Mucosa of descending colon (tissue), 3 donors: ENCODE data around the gene HOXD12. TPM values are rescaled to one million over a fixed set of nuclear protein-coding genes. Genes with fewer than 3 reads are reported as not detected.

Source experiments
- ATAC-seq: fragments of 200-7000 bp; cut with Tn5 transposase; one replicate; pipeline ENCODE4 v1.9.1; 2020; ENCODE audit warnings: mild to moderate bottlenecking, moderate library complexity
- DNase-seq, 3 donors: peaks; one replicate each; pipeline ENCODE4 v3.0.0-alpha.2; 2020
- H3K36me3 ChIP-seq: fragments of 200-600 bp; one replicate; pipeline ENCODE4 v1.8.0; 2021; ENCODE audit warnings: low read depth, mild to moderate bottlenecking
- H3K4me1 ChIP-seq: fragments of 200-600 bp; one replicate; pipeline ENCODE4 v1.8.0; 2021; ENCODE audit warnings: low read depth, mild to moderate bottlenecking
- H3K4me3 ChIP-seq: fragments of 200-600 bp; one replicate; pipeline ENCODE4 v1.8.0; 2021; ENCODE audit warnings: mild to moderate bottlenecking
- H3K9me3 ChIP-seq: fragments of 200-600 bp; one replicate; pipeline ENCODE4 v1.8.0; 2021; ENCODE audit warnings: mild to moderate bottlenecking
- CTCF ChIP-seq: fragments of 200-600 bp; IDR thresholded peaks from one replicate; pipeline ENCODE4 v1.8.0; 2022; ENCODE audit warnings: antibody characterized with exemption, mild to moderate bottlenecking
- intact Hi-C, 2 donors: fragments of 100-400 bp; cut with DNase I in 1 of 2; cut with micrococcal nuclease in 1 of 2; formaldehyde crosslinking; loops; one replicate each; pipeline versions ENCODE4 v1.11.0 to v1.11.1; 2022; cut with DNase I, micrococcal nuclease
- total RNA-seq, 3 donors: library from RNA; stranded (reverse); fragmentation: NEBNext Ultra II Directional in 2 of 3; extraction: Animal tissue kit (Norgen Biotek cat#: 25700) in 2 of 3; gene quantifications; one replicate each; pipeline versions ENCODE4 v1.2.1 to v1.2.4, GENCODE V29; 2021 to 2023
- donor health status: DM: no; HTN: no; CAD: no; lungs with moderate emphysema.
- donor health status: DM: no; HTN: no; CAD: no.
- donor health status: DM: no; HTN: yes; CAD: no.

HOXD12 gene
- total RNA-seq, 3 donors from 2014 or later = not detected

- no peak for ATAC-seq
- Histone ChIP-seq H3K36me3 (no peaks in the 10 kb centered on the region), H3K4me3 (no peak overlapping the region), H3K9me3 (no peaks in the 10 kb centered on the region), H3K4me1 (peaks cover 22% of the 10 kb centered on the region)
- TF ChIP-seq CTCF = no peak
- intact Hi-C loops = no loop called here
- no peak for DNase-seq
Observed at GRCh38 chr2:176101842-176102241, 2.2 kb downstream of the HOXD12 start.

- Histone ChIP-seq H3K9me3 (no peaks in the 10 kb centered on the region), H3K4me3 (no peak overlapping the region), H3K36me3 (no peaks in the 10 kb centered on the region), H3K4me1 (peaks cover 20% of the 10 kb centered on the region)
- intact Hi-C loops = no loop called here
- no peak for TF ChIP-seq CTCF
- ATAC-seq (no peak), DNase-seq (no peak)
Observed at GRCh38 chr2:176102309-176102866, 2.8 kb downstream of the HOXD12 start.

- no peak for TF ChIP-seq CTCF
- no peak overlapping the region for H3K4me3 ChIP-seq
Observed at GRCh38 chr2:176103194-176103593, 3.6 kb downstream of the HOXD12 start.

GRCh38 chr2:176103742-176104315, 4.2 kb downstream of the HOXD12 start:
- peaks cover 23% of the 10 kb centered on the region for H3K4me1 ChIP-seq
- no peak overlapping the region for H3K4me3 ChIP-seq
- ATAC-seq (no peak), DNase-seq (peak in 1 of 3 donors; percentile 29)
- H3K36me3 ChIP-seq = no peaks in the 10 kb centered on the region
- TF ChIP-seq CTCF = no peak
- H3K9me3 ChIP-seq = no peaks in the 10 kb centered on the region
- intact Hi-C loops = no loop called here

More at GRCh38 chr2:176103194-176103593, 3.6 kb downstream of the HOXD12 start:
- ATAC-seq (no peak), DNase-seq (no peak)
- intact Hi-C loops = no loop called here
- H3K36me3 ChIP-seq = no peaks in the 10 kb centered on the region
- no peaks in the 10 kb centered on the region for H3K9me3 ChIP-seq
- peaks cover 20% of the 10 kb centered on the region for H3K4me1 ChIP-seq

GRCh38 chr2:176104316-176105077, 4.9 kb downstream of the HOXD12 start:
- DNase-seq = peak in 1 of 3 donors; percentile 36
- ATAC-seq = peak; percentile 30

More at GRCh38 chr2:176104316-176105077, 4.9 kb downstream of the HOXD12 start:
- Histone ChIP-seq H3K4me3 (no peak overlapping the region), H3K9me3 (no peaks in the 10 kb centered on the region), H3K4me1 (peaks cover 23% of the 10 kb centered on the region), H3K36me3 (no peaks in the 10 kb centered on the region)
- intact Hi-C loops = no loop called here
- TF ChIP-seq CTCF = no peak
